HG02884 (cell line): ENCODE results near the gene GLOD5.

Source experiments
- ATAC-seq: cut with Tn5 transposase; IDR thresholded peaks from one replicate; pipeline ENCODE4 v1.9.1; 2021; ENCODE audit warnings: mild to moderate bottlenecking, moderate library complexity; ENCODE audit not compliant: unreplicated experiment

Gene GLOD5

DNA sequence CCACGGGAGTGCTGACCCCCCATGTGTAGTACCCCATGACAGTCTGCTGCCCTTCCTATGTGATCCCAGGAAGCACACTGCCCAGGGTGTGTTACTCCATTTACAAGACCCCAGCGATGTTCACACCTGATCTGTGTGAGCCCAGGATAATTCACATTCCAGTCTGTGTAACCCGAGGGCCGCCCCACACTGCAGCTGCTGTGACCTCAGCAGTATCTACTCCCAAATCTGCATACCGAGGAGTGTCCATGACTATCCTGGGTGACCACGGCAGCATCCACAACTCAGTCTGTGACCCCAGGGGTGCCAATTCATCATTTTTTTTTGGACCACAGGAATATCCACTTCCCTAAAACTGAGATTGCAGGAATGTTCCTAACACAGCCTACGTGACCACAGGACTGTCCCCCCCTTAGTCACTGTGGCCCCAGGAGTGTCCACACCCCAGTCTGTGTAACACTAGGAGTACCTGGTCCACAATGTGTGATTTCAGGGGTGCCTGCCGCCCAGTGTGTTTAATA is 7.8 kb upstream of the GLOD5 start:
- no peak for ATAC-seq

DNA sequence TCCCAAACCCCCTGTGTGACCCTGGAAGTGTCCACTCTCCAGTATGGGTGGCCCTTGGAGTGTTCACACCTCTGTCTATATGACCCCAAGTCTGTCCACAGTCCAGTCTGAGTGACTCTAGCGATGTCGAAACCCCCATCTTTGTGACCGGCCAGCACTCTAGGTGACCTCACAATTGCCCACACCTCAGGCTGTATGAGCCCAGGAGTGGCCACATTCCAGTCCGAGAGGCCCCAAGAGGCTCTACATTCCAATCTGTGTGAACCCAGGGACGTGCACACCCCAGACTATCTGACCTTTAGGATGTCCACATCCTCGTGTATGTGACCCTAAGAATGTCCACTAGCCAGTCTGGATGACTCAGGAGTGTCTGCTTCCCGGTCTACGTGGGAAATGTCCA is 7.3 kb upstream of the GLOD5 start:
- ATAC-seq: no peak

DNA sequence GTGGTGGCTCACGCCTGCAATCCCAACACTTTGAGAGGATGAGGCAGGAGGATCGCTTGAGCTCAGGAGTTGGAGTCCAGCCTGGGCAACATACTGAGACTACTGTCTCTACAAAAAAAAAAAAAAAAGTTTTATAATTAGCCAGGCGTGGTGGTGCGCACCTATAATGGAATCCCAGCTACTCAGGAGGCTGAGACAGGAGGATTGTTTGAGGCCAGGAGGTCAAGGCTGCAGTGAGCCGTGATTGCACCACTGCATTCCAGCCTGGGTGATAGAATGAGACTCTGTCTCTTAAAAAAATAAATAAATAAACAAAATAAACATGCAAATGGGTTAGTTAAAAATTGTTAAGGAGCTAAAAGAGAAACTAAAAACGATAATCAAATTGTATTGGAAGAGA is 7.7 kb downstream of the GLOD5 start:
- ATAC-seq: no peak

DNA sequence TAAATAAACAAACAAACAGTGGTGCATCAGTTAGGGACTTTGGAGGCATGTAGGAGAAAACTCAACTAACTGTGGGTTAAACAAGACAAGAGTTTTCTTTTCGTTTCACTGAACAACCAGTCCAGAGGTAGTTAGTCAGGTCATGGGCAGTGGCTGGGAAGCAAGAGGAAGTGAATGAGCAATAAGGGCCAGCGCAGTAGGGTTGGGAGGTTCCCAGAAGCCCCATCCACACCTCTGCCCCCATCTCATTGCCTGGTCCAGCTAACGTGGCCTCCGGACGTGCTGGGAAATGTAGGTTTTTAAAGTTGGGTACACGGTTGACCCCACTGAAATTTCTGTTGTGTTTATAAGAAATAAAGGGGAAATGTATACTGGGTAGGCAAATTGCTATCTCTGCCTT is 8.7 kb downstream of the GLOD5 start:
- no peak for ATAC-seq

DNA sequence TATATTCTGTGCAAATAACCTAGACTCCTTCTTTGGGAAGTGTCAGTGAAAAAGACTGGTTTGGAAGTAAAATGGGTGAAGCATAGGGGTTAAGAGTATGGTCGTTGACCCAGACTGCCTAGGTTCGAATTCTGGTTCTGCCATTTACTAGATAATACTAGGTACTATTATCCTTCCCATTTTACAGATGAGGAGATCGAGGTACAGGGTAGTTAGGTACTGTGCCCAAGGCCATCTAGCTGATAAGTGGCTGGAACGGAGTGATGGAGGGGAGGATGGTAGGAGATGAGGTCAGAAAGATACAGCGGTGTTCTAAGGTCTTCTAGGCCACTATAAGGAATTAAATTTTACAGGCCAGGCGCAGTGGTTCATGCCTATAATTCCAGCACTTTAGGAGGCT is 11.1 kb downstream of the GLOD5 start:
- ATAC-seq: no peak

DNA sequence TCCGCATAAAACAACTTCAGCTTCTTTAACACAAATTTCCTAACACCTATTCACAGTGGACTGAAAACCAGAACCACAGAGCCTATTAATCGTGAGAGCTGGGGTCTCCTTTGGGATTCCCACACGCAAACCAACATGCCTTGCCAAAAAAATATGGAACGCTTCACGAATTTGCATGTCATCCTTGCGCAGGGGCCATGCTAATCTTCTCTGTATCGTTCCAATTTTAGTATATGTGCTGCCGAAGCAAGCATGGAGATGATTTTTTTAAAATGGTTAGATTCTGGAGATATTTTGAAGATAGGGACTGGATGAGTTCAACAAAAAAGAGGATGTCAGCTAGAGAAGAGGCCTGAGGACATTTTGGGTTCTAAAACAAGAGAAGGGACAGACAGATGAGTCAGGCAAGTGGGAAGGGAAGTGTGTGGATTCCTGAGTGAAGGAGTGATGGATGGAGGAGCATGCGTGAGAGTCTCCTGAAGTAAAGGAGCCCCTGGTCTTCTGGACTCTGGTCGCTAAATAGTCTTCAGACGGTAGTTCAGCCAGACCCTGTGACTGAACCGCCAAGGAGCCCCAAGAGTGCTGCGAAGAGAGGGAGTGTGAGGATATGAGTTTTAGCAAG is 15.4 kb downstream of the GLOD5 start:
- ATAC-seq: no peak

DNA sequence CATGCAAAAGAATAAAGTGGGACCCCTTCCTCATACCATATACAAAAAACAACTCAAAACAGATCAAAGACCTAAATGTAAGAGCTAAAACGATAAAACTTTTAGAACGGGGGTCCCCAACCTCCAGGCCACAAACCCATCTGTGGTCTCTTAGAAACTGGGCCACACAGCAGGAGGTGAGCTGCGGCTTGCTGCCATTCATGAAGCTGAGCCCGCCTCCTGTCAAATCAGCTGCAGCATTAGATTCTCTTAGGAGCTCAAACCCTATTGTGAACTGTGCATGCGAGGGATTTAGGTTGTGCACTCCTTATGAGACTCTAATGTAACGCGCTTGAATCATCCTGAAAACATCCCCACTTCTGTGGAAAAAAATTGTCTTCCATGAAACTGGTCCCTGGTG is 17.9 kb downstream of the GLOD5 start:
- no peak for ATAC-seq

DNA sequence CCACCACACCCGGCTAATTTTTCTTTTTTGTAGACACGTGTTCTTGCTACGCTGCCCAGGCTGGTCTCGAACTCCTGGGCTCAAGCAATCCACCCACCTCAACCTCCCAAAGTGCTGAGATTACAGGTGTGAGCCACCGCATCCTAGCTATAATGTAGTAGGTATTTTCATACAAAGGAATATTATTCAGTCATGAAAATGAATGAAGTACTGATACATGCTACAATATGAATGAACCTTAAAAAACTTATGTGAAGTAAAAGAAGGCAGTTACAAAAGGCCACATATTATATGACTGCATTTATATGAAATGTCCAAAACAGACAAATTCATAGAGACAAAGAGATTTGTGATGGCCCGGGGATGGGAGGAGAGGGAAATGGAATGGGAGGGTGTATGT is 20.2 kb downstream of the GLOD5 start:
- ATAC-seq: no peak

DNA sequence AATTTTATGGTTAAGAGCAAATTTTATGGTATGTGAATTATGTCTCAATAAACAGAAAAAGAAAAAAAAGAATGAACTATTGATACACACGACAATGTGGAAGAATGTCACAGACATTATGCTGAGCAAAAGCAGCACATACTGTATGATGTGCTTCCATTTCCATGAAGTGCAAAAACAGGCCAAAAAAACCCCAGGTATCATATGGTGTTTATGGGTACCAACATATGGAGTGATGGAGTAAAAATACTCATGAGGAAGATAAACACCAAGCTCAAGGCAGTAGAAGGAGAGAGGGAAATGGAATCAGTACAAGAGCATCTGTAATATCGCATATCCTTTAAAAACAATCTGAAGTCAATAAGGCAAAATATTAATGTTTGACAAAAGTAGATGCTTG is 20.7 kb downstream of the GLOD5 start:
- ATAC-seq: no peak

DNA sequence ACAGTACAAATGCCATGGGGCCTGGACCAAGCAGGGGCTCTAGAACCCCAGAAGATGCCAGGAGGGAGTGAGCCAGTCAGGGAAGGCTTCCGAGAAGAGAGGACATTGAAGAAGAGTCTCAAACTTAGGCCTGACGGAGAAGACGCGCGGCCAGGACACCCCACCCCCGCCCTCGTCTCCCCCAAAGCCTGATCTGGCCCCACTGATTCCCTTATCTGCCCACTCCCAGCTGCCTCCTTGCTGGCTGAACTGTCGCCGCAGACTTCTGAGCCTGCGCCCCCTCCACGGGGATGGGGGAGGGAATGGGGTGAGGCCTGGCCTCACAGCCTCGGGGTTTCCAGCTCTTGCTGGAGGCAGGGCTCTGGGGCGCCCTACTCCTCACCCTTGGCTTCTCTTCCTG is 21.2 kb downstream of the GLOD5 start:
- ATAC-seq: no peak

DNA sequence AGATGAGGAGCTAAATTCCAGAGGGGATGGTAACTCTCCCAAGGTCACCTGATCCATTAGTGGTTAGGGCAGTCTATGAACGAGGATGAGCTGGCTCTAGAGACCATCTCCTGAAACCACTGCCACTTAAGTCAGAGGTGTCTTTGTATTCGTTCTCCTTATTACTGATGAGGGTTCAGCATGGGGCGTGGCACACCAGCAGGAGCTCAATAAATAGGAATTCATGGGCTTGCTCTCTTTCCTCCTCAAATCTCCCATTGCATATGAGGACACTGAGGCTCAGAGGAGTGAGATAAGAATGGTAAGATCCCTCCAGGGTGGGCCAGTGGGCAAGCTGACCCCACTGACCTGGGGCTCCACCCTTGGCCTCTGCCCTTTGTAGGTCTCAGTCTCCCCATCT is 23.2 kb downstream of the GLOD5 start:
- ATAC-seq: no peak

DNA sequence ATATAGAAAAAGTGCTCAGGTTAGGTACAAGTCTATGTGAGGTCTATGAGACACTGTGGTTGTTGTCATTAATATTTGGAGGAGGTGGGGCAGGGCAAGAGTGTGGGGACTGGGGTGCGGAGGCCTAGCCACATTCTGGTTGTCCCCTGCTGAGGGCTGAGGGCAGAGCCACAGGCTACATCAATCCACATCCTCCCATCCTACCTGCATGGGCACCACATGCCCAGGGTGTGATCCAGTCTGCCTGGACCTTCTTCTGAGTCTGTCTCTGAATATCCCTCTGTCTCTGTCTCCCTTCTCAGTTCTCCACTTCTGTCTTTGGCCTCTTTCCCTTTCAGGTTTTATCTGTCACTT is 23.6 kb downstream of the GLOD5 start:
- ATAC-seq: no peak

DNA sequence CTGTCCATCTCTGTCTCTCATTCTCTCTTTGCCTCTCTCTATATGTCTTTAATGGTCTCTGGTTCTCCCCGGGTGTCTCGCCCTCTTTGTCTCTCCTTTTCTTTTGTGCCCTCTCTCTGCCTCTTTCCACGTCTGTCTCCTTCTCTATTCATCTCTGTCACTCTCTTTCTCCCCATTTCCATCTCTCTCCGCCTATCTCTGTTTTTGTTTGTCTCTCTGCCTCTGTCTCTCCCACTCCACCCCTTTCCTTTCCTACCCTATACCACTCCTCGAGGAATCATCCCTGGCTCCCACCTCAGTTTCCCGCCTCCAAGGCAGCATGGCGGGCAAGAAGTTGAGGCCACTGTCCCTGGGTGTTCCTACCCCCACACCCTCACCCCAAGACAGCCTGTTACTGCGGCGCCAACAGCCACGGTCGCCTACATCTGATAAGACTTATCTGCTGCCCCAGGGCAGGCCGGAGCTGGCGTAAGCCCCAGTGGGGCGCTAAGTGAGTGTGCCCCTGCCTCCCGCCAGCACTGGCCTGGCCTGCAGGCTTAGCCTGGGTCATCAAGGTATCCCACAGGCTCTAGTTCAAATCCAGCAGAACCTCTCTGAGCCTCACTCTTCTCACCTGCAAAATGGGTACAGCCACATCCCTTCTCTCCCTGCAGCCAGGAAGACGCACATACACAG is 24.1 kb downstream of the GLOD5 start:
- ATAC-seq: no peak

DNA sequence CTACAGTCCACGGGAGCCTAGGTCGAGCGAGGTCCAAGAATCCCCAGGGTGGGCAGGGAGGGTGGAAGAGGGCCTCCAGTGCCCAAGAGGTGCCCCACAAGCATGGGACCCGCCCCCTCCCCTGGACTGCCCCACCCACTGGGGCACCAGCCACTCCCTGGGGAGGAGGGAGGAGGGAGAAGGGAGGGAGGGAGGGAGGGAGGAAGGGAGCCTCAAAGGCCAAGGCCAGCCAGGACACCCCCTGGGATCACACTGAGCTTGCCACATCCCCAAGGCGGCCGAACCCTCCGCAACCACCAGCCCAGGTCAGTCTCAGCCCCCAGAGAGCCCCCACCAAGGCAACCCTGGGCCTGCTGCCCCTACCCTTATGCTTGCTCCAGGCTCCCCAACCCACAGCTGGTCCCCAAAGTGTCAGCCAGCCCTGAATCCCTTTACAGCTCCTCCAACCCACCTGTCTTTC is 24.8 kb downstream of the GLOD5 start, which contains the start of gene GATA1:
TSS of gene GATA1 (plus strand) at position 250 of the 460 bp plus-strand sequence. CDS start 4,520 bp downstream, outside the sequence.
- no peak for ATAC-seq

DNA sequence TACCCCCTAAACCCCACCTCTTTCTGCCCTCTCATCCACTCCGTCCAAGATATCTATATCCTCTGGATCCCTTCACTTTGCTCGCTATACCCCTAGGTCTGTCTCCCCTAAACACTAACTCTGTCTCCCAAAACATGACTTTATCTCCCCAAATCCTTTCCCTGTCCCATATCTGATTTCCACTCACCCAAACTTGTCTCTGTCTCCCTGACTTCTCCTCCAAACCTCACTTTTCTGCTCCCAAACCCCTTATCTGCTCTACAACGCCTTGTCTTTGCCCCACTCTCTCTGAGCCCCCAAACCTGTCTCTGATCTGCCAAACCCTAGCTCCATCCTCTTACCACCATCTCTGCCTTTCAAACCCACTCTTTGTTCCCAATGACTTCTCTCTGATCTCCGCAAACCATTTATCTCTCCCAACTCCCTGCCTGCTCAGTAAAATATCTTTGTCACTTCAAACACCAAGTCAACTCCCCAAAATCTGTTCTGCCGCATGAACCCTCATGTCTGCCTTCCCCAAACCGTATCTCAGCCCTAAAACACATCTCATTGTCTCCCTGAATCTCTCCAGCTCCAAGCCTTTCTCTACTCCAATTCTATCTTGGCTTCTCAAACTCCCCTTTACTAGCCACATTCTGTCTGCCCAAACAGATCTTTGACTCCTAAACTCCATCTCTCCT is 25.4 kb downstream of the GLOD5 start:
- no peak for ATAC-seq

DNA sequence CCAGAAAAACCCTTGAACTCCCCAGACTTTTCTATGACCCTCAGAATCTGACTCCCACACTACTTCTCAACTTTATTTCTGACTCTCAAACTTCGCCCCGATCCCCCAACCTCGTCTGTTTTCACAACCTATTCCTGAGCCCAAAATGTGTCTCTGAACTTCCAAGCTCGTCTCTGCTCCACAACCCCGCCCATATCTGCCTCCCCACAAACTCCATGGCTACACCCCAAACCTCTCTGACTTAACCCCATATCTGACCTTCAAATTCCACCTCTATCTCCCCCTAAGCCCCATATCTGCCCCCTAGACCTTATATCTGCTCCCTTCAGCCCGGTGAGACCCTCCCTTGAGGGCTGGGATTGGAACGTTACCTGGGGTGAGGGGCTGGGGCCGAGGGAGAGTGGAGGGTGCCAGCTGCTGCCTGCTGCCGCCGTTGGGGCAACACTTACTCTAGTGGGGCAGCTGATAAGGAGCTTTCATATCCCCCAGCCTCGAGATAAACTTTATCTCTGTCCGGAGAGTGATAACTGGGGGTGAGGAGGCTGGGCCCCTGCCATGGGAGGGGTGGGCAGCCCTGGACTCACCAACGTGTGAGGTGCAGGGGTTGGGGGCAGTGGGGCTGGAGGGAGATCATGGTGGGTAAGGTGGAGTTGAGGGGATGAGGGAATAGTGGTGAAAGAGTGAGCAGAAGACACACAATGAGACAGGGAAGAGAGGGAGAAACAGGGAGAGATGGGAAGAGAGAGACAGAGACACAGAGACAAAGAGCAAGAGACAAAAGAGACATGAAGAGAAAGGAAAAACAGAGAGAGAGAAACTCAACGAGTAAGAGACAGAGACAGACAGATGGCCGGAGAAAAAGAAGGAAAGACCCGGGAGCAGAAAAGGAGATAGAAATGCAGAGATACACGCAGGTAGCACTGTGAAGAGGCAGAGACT is 26.2 kb downstream of the GLOD5 start:
- no peak for ATAC-seq

DNA sequence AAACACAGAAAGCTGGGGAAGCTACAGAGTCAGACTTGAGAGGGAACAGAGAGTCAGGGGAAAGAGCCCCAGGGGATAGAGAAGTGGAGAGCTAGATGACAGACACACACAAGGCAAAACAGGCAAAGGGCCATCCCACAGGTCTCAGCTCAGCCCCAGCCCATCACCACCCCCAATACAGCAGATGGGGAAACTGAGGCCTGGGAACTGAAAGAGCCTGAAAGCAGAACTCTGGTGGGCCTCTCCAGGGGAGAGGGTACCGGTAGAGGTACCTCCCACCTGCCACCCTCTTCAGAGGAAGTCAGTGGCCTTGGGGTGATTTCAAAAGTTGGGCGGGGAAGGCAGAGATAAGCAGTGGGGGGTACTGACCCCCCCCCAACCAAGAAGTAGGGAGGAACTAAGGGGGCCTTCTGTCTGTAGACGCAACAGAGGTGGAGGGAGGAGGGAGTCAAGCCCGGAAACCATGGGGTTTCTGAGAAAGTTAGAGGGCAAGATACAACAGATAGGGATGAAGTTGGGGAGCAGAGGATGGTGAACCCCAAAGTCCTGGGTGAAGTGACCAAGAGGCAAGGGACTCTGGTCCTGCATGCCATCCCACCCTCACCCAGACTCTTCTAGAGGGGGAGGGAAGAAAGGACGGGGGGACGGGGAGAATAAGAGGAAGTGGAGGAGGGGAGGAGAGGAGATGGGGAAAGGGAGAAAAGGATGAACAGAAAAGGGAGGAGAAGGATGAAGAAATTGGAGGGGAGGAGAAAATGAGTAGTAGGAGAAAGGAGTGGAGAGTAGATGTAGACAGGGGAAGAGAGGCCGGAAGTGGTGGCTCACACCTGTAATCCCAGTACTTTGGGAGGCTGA is 28.0 kb downstream of the GLOD5 start:
- ATAC-seq: no peak

DNA sequence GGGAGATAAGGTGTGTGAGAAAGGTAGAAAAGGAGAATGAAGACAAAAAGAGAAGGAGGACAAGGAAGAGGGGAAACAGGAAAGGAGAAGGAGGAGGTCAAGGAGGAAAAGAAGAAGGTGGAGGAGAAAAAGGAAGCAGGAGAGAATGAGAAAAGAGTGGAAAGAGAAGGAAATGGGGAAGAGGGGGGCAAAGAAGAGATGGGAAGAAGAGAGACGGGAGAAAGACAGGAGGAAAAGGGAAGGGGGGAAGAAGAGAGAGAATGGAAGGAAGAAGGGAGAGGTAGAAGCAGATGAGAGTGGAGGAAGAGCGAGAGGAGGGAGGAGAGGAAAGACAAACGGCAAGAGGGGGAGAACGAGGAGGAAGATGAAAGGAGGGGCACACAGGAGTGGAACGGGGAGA is 28.9 kb downstream of the GLOD5 start:
- ATAC-seq: no peak

DNA sequence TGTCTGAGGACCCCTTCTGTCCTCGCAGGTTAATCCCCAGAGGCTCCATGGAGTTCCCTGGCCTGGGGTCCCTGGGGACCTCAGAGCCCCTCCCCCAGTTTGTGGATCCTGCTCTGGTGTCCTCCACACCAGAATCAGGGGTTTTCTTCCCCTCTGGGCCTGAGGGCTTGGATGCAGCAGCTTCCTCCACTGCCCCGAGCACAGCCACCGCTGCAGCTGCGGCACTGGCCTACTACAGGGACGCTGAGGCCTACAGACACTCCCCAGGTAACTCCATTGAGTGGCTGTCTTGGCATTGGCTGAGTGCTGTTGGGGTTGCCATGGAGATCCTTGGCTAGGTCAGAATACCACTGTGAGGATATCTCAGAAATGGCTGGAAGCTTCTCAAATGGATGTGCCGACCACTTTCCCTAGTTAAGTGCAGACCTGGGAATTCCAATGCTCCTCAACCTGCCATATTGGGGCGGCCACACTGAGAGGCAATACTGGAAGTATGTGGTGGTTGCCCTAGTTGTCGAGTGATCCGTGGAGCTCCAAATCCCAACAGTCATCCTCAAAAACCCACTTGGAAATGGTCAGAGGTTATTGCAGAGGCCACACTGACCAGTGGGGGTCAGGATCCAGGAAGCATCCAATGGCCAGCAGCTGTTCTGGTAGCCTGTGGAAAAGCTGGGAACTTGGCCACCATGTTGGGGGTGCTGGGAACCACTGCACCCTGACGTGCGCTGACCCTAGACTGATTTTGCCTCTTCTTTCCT is 29.7 kb downstream of the GLOD5 start:
- ATAC-seq: no peak
